Measurements from ENCODE around the gene NAA38.

NAA38 gene

DNA sequence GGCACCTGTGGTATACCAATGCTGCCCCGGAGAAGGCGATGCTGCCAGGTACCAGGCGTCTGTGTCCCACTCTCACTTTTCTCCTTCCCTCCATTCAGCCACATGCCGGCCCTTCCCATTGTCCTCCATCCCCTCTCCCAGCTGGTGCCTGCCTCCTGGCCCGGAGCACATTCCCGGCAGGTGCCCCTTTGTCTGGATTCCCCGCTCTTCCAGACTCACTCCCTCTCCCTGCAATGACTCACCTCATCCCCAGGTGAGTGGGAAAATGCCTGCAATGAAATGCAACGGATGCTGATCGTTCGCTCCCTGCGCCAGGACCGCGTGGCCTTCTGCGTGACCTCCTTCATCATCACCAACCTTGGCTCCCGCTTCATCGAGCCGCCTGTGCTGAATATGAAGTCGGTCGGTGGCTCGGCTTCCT is 33.8 kb downstream of the NAA38 start:
- Histone ChIP-seq H3K36me3 (ENCODE audit: insufficient read depth, low read length) (no peaks in the 10 kb centered on the region), H3K9ac (ENCODE audit: insufficient read length) (no peak overlapping the region), H3K9me3 (ENCODE audit: low read depth, low read length) (no peaks in the 10 kb centered on the region), H3K4me3 (no peak overlapping the region), H3K27ac (no peak overlapping the region)
- no peak for TF ChIP-seq FOXP2 (optimal IDR thresholded peaks at IDR 0.05; ENCODE audit: control extremely low read depth, extremely low read length, insufficient read depth)
- TF ChIP-seq POLR2AphosphoS5 (IDR thresholded peaks at IDR 0.05; ENCODE audit: borderline replicate concordance, low read depth, low read length): no peak
- DNase-seq (ENCODE audit: low read depth, low spot score): no peak

- no peak for DNase-seq (ENCODE audit: low read depth, low spot score)
- Histone ChIP-seq H3K4me3 (no peak overlapping the region), H3K27ac (no peak overlapping the region), H3K36me3 (ENCODE audit: insufficient read depth, low read length) (no peaks in the 10 kb centered on the region), H3K9ac (ENCODE audit: insufficient read length) (no peak overlapping the region), H3K9me3 (ENCODE audit: low read depth, low read length) (no peaks in the 10 kb centered on the region)
- TF ChIP-seq FOXP2 (optimal IDR thresholded peaks at IDR 0.05; ENCODE audit: control extremely low read depth, extremely low read length, insufficient read depth) (no peak), POLR2AphosphoS5 (IDR thresholded peaks at IDR 0.05; ENCODE audit: borderline replicate concordance, low read depth, low read length) (no peak), EZH2 (IDR thresholded peaks at IDR 0.05) (no peak)
These were observed 35.2 kb downstream of the NAA38 start for GRCh38 chr17:7822126-7822525.

- no peak overlapping the region for H3K27ac ChIP-seq
- no peaks in the 10 kb centered on the region for H3K9me3 ChIP-seq (ENCODE audit: low read depth, low read length)
- no peak overlapping the region for H3K9ac ChIP-seq (ENCODE audit: insufficient read length)
- H3K4me3 ChIP-seq: no peak overlapping the region
- no peak for DNase-seq (ENCODE audit: low read depth, low spot score)
- TF ChIP-seq FOXP2 (optimal IDR thresholded peaks at IDR 0.05; ENCODE audit: control extremely low read depth, extremely low read length, insufficient read depth): no peak
- TF ChIP-seq POLR2AphosphoS5 (IDR thresholded peaks at IDR 0.05; ENCODE audit: borderline replicate concordance, low read depth, low read length): no peak
- no peak for TF ChIP-seq EZH2 (IDR thresholded peaks at IDR 0.05)
- no peaks in the 10 kb centered on the region for H3K36me3 ChIP-seq (ENCODE audit: insufficient read depth, low read length)
These were observed 37.1 kb downstream of the NAA38 start for GRCh38 chr17:7820231-7820630.

DNA sequence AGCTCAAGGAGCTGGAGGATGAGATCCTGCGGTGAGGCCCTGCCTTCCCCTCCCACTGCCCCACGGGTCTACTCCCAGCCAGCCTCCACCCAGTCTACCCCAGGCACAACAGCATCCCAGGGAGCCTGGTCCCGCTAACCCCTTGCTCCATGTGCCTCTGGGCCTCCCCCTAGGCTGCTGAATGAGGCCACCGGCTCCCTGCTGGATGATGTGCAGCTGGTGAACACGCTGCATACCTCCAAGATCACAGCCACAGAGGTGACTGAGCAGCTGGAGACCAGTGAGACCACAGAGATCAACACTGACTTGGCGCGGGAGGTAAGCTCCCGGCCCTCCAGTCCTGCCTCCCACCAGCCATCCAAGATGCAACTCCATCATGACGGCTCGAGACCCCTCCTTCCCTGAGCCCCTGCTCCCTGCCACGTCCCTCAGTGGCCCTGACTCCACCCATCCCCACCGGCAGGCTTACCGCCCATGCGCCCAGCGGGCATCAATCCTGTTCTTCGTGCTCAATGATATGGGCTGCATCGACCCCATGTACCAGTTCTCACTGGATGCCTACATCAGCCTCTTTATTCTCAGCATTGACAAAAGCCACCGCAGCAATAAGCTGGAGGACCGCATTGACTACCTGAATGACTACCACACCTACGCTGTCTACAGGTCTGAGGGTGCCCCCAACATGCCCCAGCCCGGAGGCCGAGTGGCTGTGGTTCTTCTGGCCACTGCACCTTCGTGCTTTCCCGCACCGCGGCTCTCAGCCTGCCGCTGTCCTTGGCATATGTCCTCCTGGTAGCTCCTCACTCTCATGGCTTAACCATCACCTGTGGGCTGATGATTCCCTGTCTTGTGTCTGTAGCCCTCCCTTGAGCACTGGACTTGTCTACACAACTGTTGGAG is 38.4 kb downstream of the NAA38 start:
- no peaks in the 10 kb centered on the region for H3K9me3 ChIP-seq (ENCODE audit: low read depth, low read length)
- H3K4me3 ChIP-seq: no peak overlapping the region
- no peaks in the 10 kb centered on the region for H3K36me3 ChIP-seq (ENCODE audit: insufficient read depth, low read length)
- TF ChIP-seq FOXP2 (optimal IDR thresholded peaks at IDR 0.05; ENCODE audit: control extremely low read depth, extremely low read length, insufficient read depth) (no peak), EZH2 (IDR thresholded peaks at IDR 0.05) (no peak), POLR2AphosphoS5 (IDR thresholded peaks at IDR 0.05; ENCODE audit: borderline replicate concordance, low read depth, low read length) (no peak)
- H3K27ac ChIP-seq: no peak overlapping the region
- no peak for DNase-seq (ENCODE audit: low read depth, low spot score)
- H3K9ac ChIP-seq (ENCODE audit: insufficient read length): no peak overlapping the region

GRCh38 chr17:7818026-7818425 is 39.3 kb downstream of the NAA38 start:
- no peaks in the 10 kb centered on the region for H3K36me3 ChIP-seq (ENCODE audit: insufficient read depth, low read length)
- DNase-seq (ENCODE audit: low read depth, low spot score): no peak
- H3K4me3 ChIP-seq: no peak overlapping the region
- no peak for TF ChIP-seq POLR2AphosphoS5 (IDR thresholded peaks at IDR 0.05; ENCODE audit: borderline replicate concordance, low read depth, low read length)
- TF ChIP-seq EZH2 (IDR thresholded peaks at IDR 0.05): no peak
- TF ChIP-seq FOXP2 (optimal IDR thresholded peaks at IDR 0.05; ENCODE audit: control extremely low read depth, extremely low read length, insufficient read depth): no peak
- no peak overlapping the region for H3K27ac ChIP-seq
- H3K9ac ChIP-seq (ENCODE audit: insufficient read length): no peak overlapping the region
- no peaks in the 10 kb centered on the region for H3K9me3 ChIP-seq (ENCODE audit: low read depth, low read length)

DNA sequence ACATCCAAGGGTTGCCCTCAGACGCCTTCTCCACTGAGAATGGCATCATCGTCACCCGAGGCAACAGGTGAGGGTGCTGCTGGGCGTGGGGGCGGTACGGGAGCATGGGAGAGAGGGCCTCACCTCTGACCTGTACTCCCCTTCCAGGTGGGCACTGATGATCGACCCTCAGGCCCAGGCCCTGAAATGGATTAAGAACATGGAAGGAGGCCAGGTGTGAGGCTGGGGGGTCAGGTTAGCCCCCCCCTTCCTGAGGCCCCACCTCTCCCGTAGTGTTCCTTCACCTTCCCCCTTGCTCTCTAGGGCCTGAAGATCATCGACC is 39.8 kb downstream of the NAA38 start:
- no peak overlapping the region for H3K4me3 ChIP-seq
- no peak for DNase-seq (ENCODE audit: low read depth, low spot score)
- H3K9me3 ChIP-seq (ENCODE audit: low read depth, low read length): no peaks in the 10 kb centered on the region
- TF ChIP-seq EZH2 (IDR thresholded peaks at IDR 0.05): no peak
- TF ChIP-seq POLR2AphosphoS5 (IDR thresholded peaks at IDR 0.05; ENCODE audit: borderline replicate concordance, low read depth, low read length): no peak
- H3K27ac ChIP-seq: no peak overlapping the region
- no peak overlapping the region for H3K9ac ChIP-seq (ENCODE audit: insufficient read length)
- no peaks in the 10 kb centered on the region for H3K36me3 ChIP-seq (ENCODE audit: insufficient read depth, low read length)

DNA sequence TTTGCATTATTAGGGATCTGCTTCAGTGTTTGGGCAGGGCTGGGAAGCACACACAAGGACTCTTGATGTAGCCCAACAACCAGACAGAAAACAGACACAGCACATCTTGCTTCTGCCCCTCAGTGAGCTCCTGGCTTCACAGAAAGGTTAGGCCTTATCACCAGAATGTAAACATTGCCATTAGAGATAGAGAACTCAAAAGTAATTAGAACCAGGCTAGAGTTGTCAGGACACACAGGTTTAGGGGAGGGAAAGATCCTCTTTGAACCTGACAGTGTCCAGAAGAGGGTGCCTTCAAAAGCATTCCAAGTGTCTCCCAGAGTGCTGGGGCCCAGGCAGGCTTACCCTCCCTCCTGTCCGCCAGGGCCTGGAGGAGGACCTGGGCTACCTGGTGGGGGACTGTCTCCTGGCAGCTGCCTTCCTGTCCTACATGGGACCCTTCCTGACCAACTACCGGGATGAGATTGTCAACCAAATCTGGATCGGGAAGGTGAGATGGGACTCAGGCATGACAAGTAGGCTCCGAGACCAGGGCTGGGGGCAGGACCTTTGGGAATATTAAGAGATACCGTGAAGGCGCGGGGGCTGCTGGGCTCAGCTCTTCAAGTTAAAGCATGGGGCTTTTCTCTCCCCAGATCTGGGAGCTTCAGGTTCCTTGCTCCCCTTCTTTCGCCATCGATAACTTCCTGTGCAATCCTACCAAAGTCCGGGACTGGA is 40.3 kb downstream of the NAA38 start:
- TF ChIP-seq EZH2 (IDR thresholded peaks at IDR 0.05) (no peak), FOXP2 (optimal IDR thresholded peaks at IDR 0.05; ENCODE audit: control extremely low read depth, extremely low read length, insufficient read depth) (no peak), POLR2AphosphoS5 (IDR thresholded peaks at IDR 0.05; ENCODE audit: borderline replicate concordance, low read depth, low read length) (no peak)

DNA sequence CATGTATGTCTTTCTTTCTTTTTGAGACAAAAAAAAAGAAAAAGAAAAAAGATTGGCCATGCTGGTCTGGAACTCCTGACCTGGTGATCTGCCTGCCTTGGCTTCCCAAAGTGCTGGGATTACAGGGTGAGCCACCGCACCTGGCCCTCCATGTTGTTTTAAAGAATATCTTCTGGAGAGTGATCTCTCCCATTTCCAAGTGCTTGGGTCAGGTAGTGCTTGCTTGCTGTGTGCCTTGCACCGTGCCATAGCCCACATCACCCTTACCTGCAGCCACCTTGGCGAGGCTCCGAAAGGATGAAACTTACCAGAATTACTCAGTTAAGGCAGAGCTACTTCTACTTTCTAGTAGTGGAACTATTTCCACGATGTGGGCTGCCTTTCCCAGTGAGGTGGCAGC is 42.4 kb downstream of the NAA38 start:
- Histone ChIP-seq H3K4me3 (no peak overlapping the region), H3K9me3 (ENCODE audit: low read depth, low read length) (no peaks in the 10 kb centered on the region), H3K9ac (ENCODE audit: insufficient read length) (no peak overlapping the region), H3K27ac (no peak overlapping the region), H3K36me3 (ENCODE audit: insufficient read depth, low read length) (no peaks in the 10 kb centered on the region)
- TF ChIP-seq FOXP2 (optimal IDR thresholded peaks at IDR 0.05; ENCODE audit: control extremely low read depth, extremely low read length, insufficient read depth) (no peak), POLR2AphosphoS5 (IDR thresholded peaks at IDR 0.05; ENCODE audit: borderline replicate concordance, low read depth, low read length) (no peak), EZH2 (IDR thresholded peaks at IDR 0.05) (no peak)
- no peak for DNase-seq (ENCODE audit: low read depth, low spot score)

More for the DNA sequence above, 40.3 kb downstream of the NAA38 start:
- no peak for DNase-seq (ENCODE audit: low read depth, low spot score)
- no peaks in the 10 kb centered on the region for H3K9me3 ChIP-seq (ENCODE audit: low read depth, low read length)
- H3K9ac ChIP-seq (ENCODE audit: insufficient read length): no peak overlapping the region
- no peak overlapping the region for H3K4me3 ChIP-seq
- no peak overlapping the region for H3K27ac ChIP-seq
- H3K36me3 ChIP-seq (ENCODE audit: insufficient read depth, low read length): no peaks in the 10 kb centered on the region
